ENCODE data around the gene GPR62.
"Not testable (repeated sequence)": the region's sequence is repeated elsewhere in the genome, so short reads cannot be mapped to it uniquely, and the experiment has no call there.

Gene GPR62

GRCh38 chr3:51986010-51986947 lies 31.1 kb downstream of the GPR62 start:
- FAIRE-seq (no peak), DNase-seq (ENCODE audit: insufficient read length, low spot score) (no peak)

GRCh38 chr3:51987568-51987967 lies 32.4 kb downstream of the GPR62 start:
- FAIRE-seq (no peak), DNase-seq (ENCODE audit: insufficient read length, low spot score) (no peak)

- FAIRE-seq (no peak), DNase-seq (ENCODE audit: insufficient read length, low spot score) (no peak)
Measured at GRCh38 chr3:51988286-51989146, 33.3 kb downstream of the GPR62 start.

- not testable (repeated sequence) for FAIRE-seq; DNase-seq (ENCODE audit: insufficient read length, low spot score)
Measured at GRCh38 chr3:51990501-51990971, 35.4 kb downstream of the GPR62 start.

GRCh38 chr3:51992017-51992682 lies 37.0 kb downstream of the GPR62 start:
- no peak for FAIRE-seq
- DNase-seq (ENCODE audit: insufficient read length, low spot score), result no peak

GRCh38 chr3:51993657-51994056 lies 38.5 kb downstream of the GPR62 start:
- not testable (repeated sequence) for FAIRE-seq; DNase-seq (ENCODE audit: insufficient read length, low spot score)

GRCh38 chr3:51994530-51994929 lies 39.3 kb downstream of the GPR62 start:
- no peak for DNase-seq (ENCODE audit: insufficient read length, low spot score)

GRCh38 chr3:51995346-51996163 lies 40.4 kb downstream of the GPR62 start, which contains the start of gene RPL29:
Gene RPL29, minus strand, starts transcription at chr3:51995895. Its CDS starts 434 bp downstream, at chr3:51995461.
- DNase-seq (ENCODE audit: insufficient read length, low spot score) (peak; percentile 89), FAIRE-seq (peak; percentile 89)

More at GRCh38 chr3:51994530-51994929, 39.3 kb downstream of the GPR62 start:
- peak; percentile 4 for FAIRE-seq

- no peak for FAIRE-seq
- no peak for DNase-seq (ENCODE audit: insufficient read length, low spot score)
Measured at GRCh38 chr3:51997172-51997571, 42.0 kb downstream of the GPR62 start.

GRCh38 chr3:51997935-51998596 lies 42.9 kb downstream of the GPR62 start:
- DNase-seq (ENCODE audit: insufficient read length, low spot score) (no peak), FAIRE-seq (peak; percentile 57)

GRCh38 chr3:51998774-51999173 lies 43.6 kb downstream of the GPR62 start:
- DNase-seq (ENCODE audit: insufficient read length, low spot score), result no peak
- no peak for FAIRE-seq

- FAIRE-seq, result no peak
- DNase-seq (ENCODE audit: insufficient read length, low spot score), result no peak
Measured at GRCh38 chr3:51999846-52000245, 44.7 kb downstream of the GPR62 start.

GRCh38 chr3:52001443-52001974 lies 46.3 kb downstream of the GPR62 start:
- FAIRE-seq, result peak; percentile 97
- peak; percentile 94 for DNase-seq (ENCODE audit: insufficient read length, low spot score)

- DNase-seq (ENCODE audit: insufficient read length, low spot score), result no peak
- peak; percentile 4 for FAIRE-seq
Measured at GRCh38 chr3:52002748-52003147, 47.6 kb downstream of the GPR62 start.

GRCh38 chr3:52004163-52004787 lies 49.1 kb downstream of the GPR62 start:
- FAIRE-seq, result peak; percentile 28
- peak; percentile 60 for DNase-seq (ENCODE audit: insufficient read length, low spot score)

GRCh38 chr3:52004906-52005395 lies 49.8 kb downstream of the GPR62 start:
- no peak for DNase-seq (ENCODE audit: insufficient read length, low spot score)
- FAIRE-seq, result no peak

GRCh38 chr3:52005571-52005986 lies 50.4 kb downstream of the GPR62 start:
- FAIRE-seq (peak; percentile 88), DNase-seq (ENCODE audit: insufficient read length, low spot score) (peak; percentile 75)

Data from HTR-8/SVneo (cell line).